ENCODE measurements around the gene TMEFF2.

The TMEFF2 gene

DNA sequence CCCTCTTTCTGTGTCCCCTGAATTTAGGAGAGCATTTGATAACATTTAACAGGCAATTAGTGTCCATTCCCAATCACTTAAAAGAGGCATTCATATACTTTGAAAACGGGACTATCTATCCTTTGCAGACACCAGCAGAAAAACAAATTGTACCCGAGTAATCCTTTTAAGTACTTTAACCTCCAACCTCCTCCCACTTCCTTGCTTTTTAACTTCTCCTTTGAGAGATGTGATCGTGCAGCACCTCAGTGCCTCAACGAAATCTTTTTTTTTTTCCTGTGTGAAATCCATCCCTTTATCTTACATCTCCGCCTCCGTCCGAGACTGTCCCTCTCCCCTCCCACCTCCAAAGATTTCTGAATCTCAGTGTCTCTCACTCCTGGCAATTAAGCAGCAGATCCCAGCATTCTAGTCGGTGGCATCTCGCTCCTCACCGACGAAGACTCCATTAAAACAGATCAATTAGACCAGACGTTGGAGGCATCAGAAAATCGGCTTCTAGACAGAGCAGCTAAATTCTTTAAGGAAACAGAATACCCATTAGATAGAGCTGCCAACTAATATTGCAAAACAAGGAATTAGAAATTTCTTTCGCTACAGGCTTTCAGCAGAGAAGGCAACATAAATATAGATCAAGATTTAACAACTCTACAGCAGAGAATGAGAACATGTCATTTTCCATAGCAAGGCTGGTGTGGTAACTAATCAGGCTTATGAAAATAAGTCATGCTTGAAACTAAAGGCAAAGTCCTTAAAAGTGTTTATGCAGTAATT is 1.9 kb upstream of the TMEFF2 start:
- Mint-ChIP-seq H3K4me3 (peak overlapping the region; percentile 75), H3K4me1 (ENCODE audit: low read depth) (peaks cover 23% of the 10 kb centered on the region), H3K27me3 (peaks cover 36% of the 10 kb centered on the region), H3K36me3 (no peaks in the 10 kb centered on the region), H3K9me3 (ENCODE audit: low read depth) (no peaks in the 10 kb centered on the region), H3K27ac (no peak overlapping the region)

GRCh38 chr2:192195548-192196418 is 1.1 kb upstream of the TMEFF2 start:
- H3K4me3 Mint-ChIP-seq = peak overlapping the region; percentile 75
- peaks cover 23% of the 10 kb centered on the region for H3K4me1 Mint-ChIP-seq (ENCODE audit: low read depth)
- H3K9me3 Mint-ChIP-seq (ENCODE audit: low read depth) = no peaks in the 10 kb centered on the region
- no peak overlapping the region for H3K27ac Mint-ChIP-seq
- H3K27me3 Mint-ChIP-seq = peaks cover 36% of the 10 kb centered on the region
- H3K36me3 Mint-ChIP-seq = no peaks in the 10 kb centered on the region

DNA sequence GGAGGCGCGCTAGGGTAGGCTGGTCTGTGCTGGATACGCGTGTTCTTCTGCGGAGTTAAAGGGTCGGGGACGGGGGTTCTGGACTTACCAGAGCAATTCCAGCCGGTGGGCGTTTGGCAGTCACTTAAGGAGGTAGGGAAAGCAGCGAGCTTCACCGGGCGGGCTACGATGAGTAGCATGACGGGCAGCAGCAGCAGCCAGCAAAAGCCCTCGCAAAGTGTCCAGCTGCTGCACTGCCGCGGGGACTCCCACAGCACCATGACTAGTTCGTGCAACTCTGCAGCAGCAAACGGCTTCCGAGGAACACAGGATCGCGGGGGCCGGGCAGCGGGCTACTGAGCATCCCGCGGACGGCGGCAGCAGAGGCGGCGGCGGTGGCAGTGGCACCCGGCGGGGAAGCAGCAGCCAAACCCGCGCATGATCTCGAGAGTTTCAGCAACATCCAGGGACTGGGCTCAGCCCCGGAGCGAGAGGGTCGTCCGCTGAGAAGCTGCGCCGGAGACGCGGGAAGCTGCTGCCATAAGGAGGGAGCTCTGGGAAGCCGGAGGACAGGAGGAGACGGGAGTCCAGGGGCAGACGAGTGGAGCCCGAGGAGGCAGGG is 368 bp downstream of the TMEFF2 start:
- Mint-ChIP-seq H3K4me1 (ENCODE audit: low read depth) (peaks cover 23% of the 10 kb centered on the region), H3K9me3 (ENCODE audit: low read depth) (no peaks in the 10 kb centered on the region)

GRCh38 chr2:192190474-192190873 is 4.3 kb downstream of the TMEFF2 start:
- Mint-ChIP-seq H3K9me3 (ENCODE audit: low read depth) (no peaks in the 10 kb centered on the region), H3K36me3 (no peaks in the 10 kb centered on the region), H3K27me3 (peaks cover 47% of the 10 kb centered on the region), H3K4me1 (ENCODE audit: low read depth) (peaks cover 12% of the 10 kb centered on the region), H3K27ac (no peak overlapping the region), H3K4me3 (no peak overlapping the region)

More for the DNA sequence above, 368 bp downstream of the TMEFF2 start:
- Mint-ChIP-seq H3K27me3 (peaks cover 43% of the 10 kb centered on the region), H3K4me3 (peak overlapping the region; percentile 75), H3K27ac (no peak overlapping the region), H3K36me3 (no peaks in the 10 kb centered on the region)

GRCh38 chr2:192186806-192187205 is 7.9 kb downstream of the TMEFF2 start:
- Mint-ChIP-seq H3K4me1 (ENCODE audit: low read depth) (no peaks in the 10 kb centered on the region), H3K36me3 (no peaks in the 10 kb centered on the region), H3K4me3 (no peak overlapping the region), H3K27me3 (peaks cover 42% of the 10 kb centered on the region), H3K9me3 (ENCODE audit: low read depth) (no peaks in the 10 kb centered on the region), H3K27ac (no peak overlapping the region)

DNA sequence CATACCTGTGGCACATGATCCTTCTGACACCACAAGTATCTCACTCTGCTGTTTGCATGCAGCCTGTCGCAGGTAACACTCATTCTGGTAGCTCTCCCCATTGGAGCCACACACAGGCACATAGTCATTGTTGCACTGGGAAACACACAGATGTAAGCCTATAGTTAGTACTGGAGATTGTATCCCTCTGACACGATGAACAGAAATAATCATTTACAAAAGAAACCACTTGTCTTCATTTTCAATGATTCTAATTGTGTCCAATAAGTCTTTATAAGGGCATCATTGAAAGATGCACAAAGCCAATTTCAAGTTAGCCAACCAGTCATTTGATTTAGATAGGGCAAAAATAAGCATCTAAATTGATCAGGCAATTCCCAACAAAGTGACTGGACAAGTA is 10.4 kb downstream of the TMEFF2 start:
- no peak overlapping the region for H3K4me3 Mint-ChIP-seq
- no peaks in the 10 kb centered on the region for H3K9me3 Mint-ChIP-seq (ENCODE audit: low read depth)
- peaks cover 31% of the 10 kb centered on the region for H3K27me3 Mint-ChIP-seq
- no peaks in the 10 kb centered on the region for H3K4me1 Mint-ChIP-seq (ENCODE audit: low read depth)
- no peak overlapping the region for H3K27ac Mint-ChIP-seq
- no peaks in the 10 kb centered on the region for H3K36me3 Mint-ChIP-seq

DNA sequence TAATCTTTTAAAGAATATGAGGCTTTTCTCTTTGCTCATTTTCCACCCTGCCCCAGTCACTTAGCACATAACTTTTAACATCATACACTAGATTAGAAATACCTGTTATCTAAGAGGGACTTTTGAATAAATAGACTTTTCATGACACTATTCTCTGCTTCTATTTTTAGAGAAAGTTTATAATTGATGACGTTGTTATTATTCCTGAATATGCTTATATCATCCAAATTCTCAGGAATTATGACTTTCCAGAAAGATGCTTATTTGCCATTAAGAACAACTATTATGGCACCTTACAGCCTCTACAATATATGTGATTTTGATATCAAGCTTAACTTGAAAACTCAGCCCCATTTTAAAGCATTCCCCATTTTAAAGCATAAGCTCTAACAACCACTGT is 11.4 kb downstream of the TMEFF2 start:
- no peaks in the 10 kb centered on the region for H3K36me3 Mint-ChIP-seq
- no peak overlapping the region for H3K27ac Mint-ChIP-seq
- no peaks in the 10 kb centered on the region for H3K4me1 Mint-ChIP-seq (ENCODE audit: low read depth)
- H3K4me3 Mint-ChIP-seq = no peak overlapping the region
- peaks cover 26% of the 10 kb centered on the region for H3K27me3 Mint-ChIP-seq
- no peaks in the 10 kb centered on the region for H3K9me3 Mint-ChIP-seq (ENCODE audit: low read depth)

DNA sequence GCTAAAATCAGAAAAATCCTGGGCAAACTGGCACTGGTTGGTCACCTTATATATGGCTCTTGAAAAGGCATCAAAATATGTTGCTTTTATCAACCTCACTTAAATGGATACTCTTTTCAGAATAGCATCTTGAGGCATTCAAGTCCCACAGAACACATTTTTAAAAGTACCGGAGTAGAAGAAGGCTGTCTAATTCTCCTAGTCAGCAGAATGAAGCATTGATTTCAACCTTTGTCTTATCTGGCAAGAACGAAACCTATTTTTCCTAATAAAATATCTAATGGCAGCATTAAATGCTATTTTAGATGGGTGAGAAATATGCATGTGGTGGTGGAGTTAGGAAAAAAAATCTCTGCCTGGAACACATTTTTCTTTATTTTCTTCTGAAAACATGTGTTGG is 27.8 kb downstream of the TMEFF2 start:
- H3K4me3 Mint-ChIP-seq = no peak overlapping the region
- H3K4me1 Mint-ChIP-seq (ENCODE audit: low read depth) = peaks cover 5% of the 10 kb centered on the region
- no peaks in the 10 kb centered on the region for H3K9me3 Mint-ChIP-seq (ENCODE audit: low read depth)
- no peak overlapping the region for H3K27ac Mint-ChIP-seq
- H3K36me3 Mint-ChIP-seq = no peaks in the 10 kb centered on the region
- H3K27me3 Mint-ChIP-seq = peaks cover 18% of the 10 kb centered on the region

DNA sequence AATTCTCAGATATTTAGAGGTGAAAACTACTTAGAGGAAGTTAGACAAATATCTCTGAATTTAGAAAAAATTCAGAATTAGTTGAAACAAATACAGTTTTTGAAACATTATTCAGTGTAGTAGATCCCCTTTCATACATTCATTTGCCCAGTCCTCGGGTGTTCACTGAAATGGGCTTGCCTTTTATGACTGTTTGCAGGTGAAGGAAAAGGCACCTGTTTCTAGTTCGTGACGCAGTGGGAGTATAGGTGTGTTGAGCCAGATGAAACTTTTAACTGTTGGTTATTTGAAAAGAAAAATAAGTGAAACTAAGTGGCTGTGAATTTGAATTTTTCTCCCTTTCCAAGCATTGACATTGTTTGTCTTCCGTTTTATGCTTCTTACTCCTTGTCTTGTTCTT is 28.9 kb downstream of the TMEFF2 start:
- H3K27ac Mint-ChIP-seq = no peak overlapping the region
- H3K36me3 Mint-ChIP-seq = no peaks in the 10 kb centered on the region
- no peak overlapping the region for H3K4me3 Mint-ChIP-seq
- peaks cover 12% of the 10 kb centered on the region for H3K4me1 Mint-ChIP-seq (ENCODE audit: low read depth)
- H3K9me3 Mint-ChIP-seq (ENCODE audit: low read depth) = no peaks in the 10 kb centered on the region
- peaks cover 17% of the 10 kb centered on the region for H3K27me3 Mint-ChIP-seq

GRCh38 chr2:192162392-192163042 is 32.2 kb downstream of the TMEFF2 start:
- Mint-ChIP-seq H3K4me1 (ENCODE audit: low read depth) (peaks cover 12% of the 10 kb centered on the region), H3K27ac (no peak overlapping the region), H3K9me3 (ENCODE audit: low read depth) (no peaks in the 10 kb centered on the region), H3K4me3 (no peak overlapping the region), H3K27me3 (peaks cover 16% of the 10 kb centered on the region), H3K36me3 (no peaks in the 10 kb centered on the region)

- H3K4me3 Mint-ChIP-seq = no peak overlapping the region
- H3K27ac Mint-ChIP-seq = no peak overlapping the region
- no peaks in the 10 kb centered on the region for H3K9me3 Mint-ChIP-seq (ENCODE audit: low read depth)
- peaks cover 12% of the 10 kb centered on the region for H3K27me3 Mint-ChIP-seq
- no peaks in the 10 kb centered on the region for H3K36me3 Mint-ChIP-seq
- H3K4me1 Mint-ChIP-seq (ENCODE audit: low read depth) = peaks cover 12% of the 10 kb centered on the region
These were observed 33.0 kb downstream of the TMEFF2 start for GRCh38 chr2:192161656-192162290.

GRCh38 chr2:192159736-192160135 is 35.0 kb downstream of the TMEFF2 start:
- Mint-ChIP-seq H3K4me3 (no peak overlapping the region), H3K9me3 (ENCODE audit: low read depth) (no peaks in the 10 kb centered on the region), H3K27me3 (peaks cover 4% of the 10 kb centered on the region), H3K36me3 (no peaks in the 10 kb centered on the region), H3K4me1 (ENCODE audit: low read depth) (peaks cover 12% of the 10 kb centered on the region), H3K27ac (no peak overlapping the region)

GRCh38 chr2:192159208-192159607 is 35.5 kb downstream of the TMEFF2 start:
- Mint-ChIP-seq H3K27me3 (peaks cover 7% of the 10 kb centered on the region), H3K4me3 (no peak overlapping the region), H3K4me1 (ENCODE audit: low read depth) (peaks cover 12% of the 10 kb centered on the region), H3K27ac (no peak overlapping the region), H3K36me3 (no peaks in the 10 kb centered on the region), H3K9me3 (ENCODE audit: low read depth) (no peaks in the 10 kb centered on the region)

DNA sequence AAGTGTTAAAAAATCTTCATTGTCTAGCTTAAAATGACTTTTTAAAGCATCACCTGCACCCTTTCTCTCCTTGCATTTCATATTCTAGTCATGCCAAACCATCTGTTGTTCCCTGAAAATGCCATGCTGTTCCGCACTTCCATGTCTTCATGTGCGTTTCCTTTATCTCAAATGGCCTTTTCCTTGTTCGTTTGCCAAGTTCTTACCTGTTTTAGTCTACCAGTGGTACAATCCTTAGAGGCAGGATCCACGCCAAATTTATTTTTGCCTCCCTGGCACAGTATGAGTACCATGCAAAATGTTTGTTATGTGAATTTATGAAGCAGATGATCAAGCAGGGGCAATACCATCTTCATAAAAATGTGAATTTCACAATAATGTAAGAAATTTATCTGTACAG is 37.0 kb downstream of the TMEFF2 start:
- no peaks in the 10 kb centered on the region for H3K36me3 Mint-ChIP-seq
- H3K9me3 Mint-ChIP-seq (ENCODE audit: low read depth) = no peaks in the 10 kb centered on the region
- peaks cover 12% of the 10 kb centered on the region for H3K4me1 Mint-ChIP-seq (ENCODE audit: low read depth)
- H3K27me3 Mint-ChIP-seq = peaks cover 13% of the 10 kb centered on the region
- H3K4me3 Mint-ChIP-seq = no peak overlapping the region
- H3K27ac Mint-ChIP-seq = no peak overlapping the region
